ENCODE data around the gene NECTIN3. TPM values are rescaled to one million over a fixed set of nuclear protein-coding genes. Genes with fewer than 3 reads are reported as not detected.

NECTIN3 gene
- total RNA-seq, 4 donors from 2014 or later = 4.4 to 7.1 (median 5.8) TPM

GRCh38 chr3:111190518-111190917 lies 118.9 kb downstream of the NECTIN3 start:
- intact Hi-C loops (cut with DNase I; ENCODE audit: low total_unique reads) = no loop called here
- no peak for DNase-seq (ENCODE audit: low spot score in 2 of 2)
- H3K4me3 ChIP-seq (ENCODE audit: low read depth, poor library complexity, severe bottlenecking) = no peak overlapping the region
- no peak for TF ChIP-seq POLR2A (IDR thresholded peaks at IDR 0.05)
- TF ChIP-seq CTCF (IDR thresholded peaks at IDR 0.05) = no peak
- WGBS, 2 donors = 95% methylated on average over 2 of the region's 2 CpGs

GRCh38 chr3:111193472-111193871 lies 121.9 kb downstream of the NECTIN3 start:
- WGBS, 2 donors = 72 to 76% methylated on average over 3 of the region's 3 CpGs
- intact Hi-C loops (cut with DNase I; ENCODE audit: low total_unique reads) = no loop called here
- H3K4me3 ChIP-seq (ENCODE audit: low read depth, poor library complexity, severe bottlenecking) = no peak overlapping the region
- no peak for DNase-seq (ENCODE audit: low spot score in 2 of 2)
- TF ChIP-seq CTCF (IDR thresholded peaks at IDR 0.05) (no peak), POLR2A (IDR thresholded peaks at IDR 0.05) (no peak)

GRCh38 chr3:111194048-111194447 lies 122.4 kb downstream of the NECTIN3 start:
- H3K4me3 ChIP-seq (ENCODE audit: low read depth, poor library complexity, severe bottlenecking) = no peak overlapping the region
- no peak for TF ChIP-seq CTCF (IDR thresholded peaks at IDR 0.05)
- no peak for TF ChIP-seq POLR2A (IDR thresholded peaks at IDR 0.05)
- DNase-seq (ENCODE audit: low spot score in 2 of 2) = no peak
- intact Hi-C loops (cut with DNase I; ENCODE audit: low total_unique reads) = no loop called here
- WGBS, 2 donors = 81 to 88% methylated on average over 1 of the region's 1 CpG

- intact Hi-C loops (cut with DNase I; ENCODE audit: low total_unique reads) = no loop called here
- 74 to 76% methylated on average over 3 of the region's 3 CpGs for WGBS, 2 donors
- TF ChIP-seq CTCF (IDR thresholded peaks at IDR 0.05) (no peak), POLR2A (IDR thresholded peaks at IDR 0.05) (no peak)
- no peak overlapping the region for H3K4me3 ChIP-seq (ENCODE audit: low read depth, poor library complexity, severe bottlenecking)
- no peak for DNase-seq (ENCODE audit: low spot score in 2 of 2)
These were observed 125.9 kb downstream of the NECTIN3 start for GRCh38 chr3:111197485-111197884.

GRCh38 chr3:111200027-111200426 lies 128.4 kb downstream of the NECTIN3 start:
- intact Hi-C loops (cut with DNase I; ENCODE audit: low total_unique reads) = no loop called here
- no peak for TF ChIP-seq CTCF (IDR thresholded peaks at IDR 0.05)
- TF ChIP-seq POLR2A (IDR thresholded peaks at IDR 0.05) = no peak
- no peak for DNase-seq (ENCODE audit: low spot score in 2 of 2)
- H3K4me3 ChIP-seq (ENCODE audit: low read depth, poor library complexity, severe bottlenecking) = no peak overlapping the region

GRCh38 chr3:111210003-111210711 lies 138.5 kb downstream of the NECTIN3 start:
- intact Hi-C loops (cut with DNase I; ENCODE audit: low total_unique reads) = no loop called here
- TF ChIP-seq POLR2A (IDR thresholded peaks at IDR 0.05) = no peak
- TF ChIP-seq CTCF (IDR thresholded peaks at IDR 0.05) = no peak
- no peak overlapping the region for H3K4me3 ChIP-seq (ENCODE audit: low read depth, poor library complexity, severe bottlenecking)
- 50 to 58% methylated on average over 1 of the region's 1 CpG for WGBS, 2 donors
- no peak for DNase-seq (ENCODE audit: low spot score in 2 of 2)
